C4-2B (cell line): ENCODE measurements around the gene KSR2.

ENCODE experiments used
- H3K27ac ChIP-seq: fragments of 450-650 bp; 2 replicates; pipeline ENCODE4 v1.5.1; 2017
- CTCF ChIP-seq: fragments of 450-650 bp; conservative IDR thresholded peaks from 2 replicates; pipeline ENCODE4 v1.5.1; 2017; ENCODE audit warnings: mild to moderate bottlenecking
- ZFX ChIP-seq: fragments of 450-650 bp; IDR thresholded peaks from 2 replicates; pipeline ENCODE4 v1.6.1; 2017

The KSR2 gene

GRCh38 chr12:117842630-117843029, 126.2 kb downstream of the KSR2 start:
- TF ChIP-seq ZFX (no peak), CTCF (no peak)
- no peak overlapping the region for H3K27ac ChIP-seq

- no peak overlapping the region for H3K27ac ChIP-seq
- TF ChIP-seq ZFX = no peak
Observed at GRCh38 chr12:117842220-117842619, 126.6 kb downstream of the KSR2 start.

- no peak overlapping the region for H3K27ac ChIP-seq
- TF ChIP-seq CTCF (no peak), ZFX (no peak)
Observed at GRCh38 chr12:117837737-117838050, 131.1 kb downstream of the KSR2 start.

GRCh38 chr12:117836999-117837736, 131.6 kb downstream of the KSR2 start:
- H3K27ac ChIP-seq = no peak overlapping the region
- TF ChIP-seq CTCF (peak; percentile 95), ZFX (no peak)

- TF ChIP-seq ZFX = no peak
- TF ChIP-seq CTCF = no peak
- H3K27ac ChIP-seq = no peak overlapping the region
Observed at GRCh38 chr12:117836476-117836875, 132.3 kb downstream of the KSR2 start.

GRCh38 chr12:117835156-117835555, 133.6 kb downstream of the KSR2 start:
- no peak overlapping the region for H3K27ac ChIP-seq
- TF ChIP-seq CTCF (no peak), ZFX (no peak)

GRCh38 chr12:117832459-117833457, 136.0 kb downstream of the KSR2 start:
- no peak overlapping the region for H3K27ac ChIP-seq
- no peak for TF ChIP-seq CTCF
- TF ChIP-seq ZFX = no peak
